Mucosa of descending colon (tissue), 3 donors: ENCODE measurements around the gene RASGRF2. TPM values are rescaled to one million over a fixed set of nuclear protein-coding genes. Genes with fewer than 3 reads are reported as not detected.

ENCODE experiments used
- ATAC-seq: fragments of 200-7000 bp; cut with Tn5 transposase; one replicate; pipeline ENCODE4 v1.9.1; 2020; ENCODE audit warnings: mild to moderate bottlenecking, moderate library complexity
- DNase-seq, 3 donors: peaks; one replicate each; pipeline ENCODE4 v3.0.0-alpha.2; 2020
- H3K36me3 ChIP-seq: fragments of 200-600 bp; one replicate; pipeline ENCODE4 v1.8.0; 2021; ENCODE audit warnings: low read depth, mild to moderate bottlenecking
- H3K4me1 ChIP-seq: fragments of 200-600 bp; one replicate; pipeline ENCODE4 v1.8.0; 2021; ENCODE audit warnings: low read depth, mild to moderate bottlenecking
- H3K4me3 ChIP-seq: fragments of 200-600 bp; one replicate; pipeline ENCODE4 v1.8.0; 2021; ENCODE audit warnings: mild to moderate bottlenecking
- H3K9me3 ChIP-seq: fragments of 200-600 bp; one replicate; pipeline ENCODE4 v1.8.0; 2021; ENCODE audit warnings: mild to moderate bottlenecking
- intact Hi-C, 2 donors: fragments of 100-400 bp; cut with DNase I in 1 of 2; cut with micrococcal nuclease in 1 of 2; formaldehyde crosslinking; loops; one replicate each; pipeline versions ENCODE4 v1.11.0 to v1.11.1; 2022; cut with DNase I, micrococcal nuclease
- total RNA-seq, 3 donors: library from RNA; stranded (reverse); fragmentation: NEBNext Ultra II Directional in 2 of 3; extraction: Animal tissue kit (Norgen Biotek cat#: 25700) in 2 of 3; gene quantifications; one replicate each; pipeline versions ENCODE4 v1.2.1 to v1.2.4, GENCODE V29; 2021 to 2023
- TF ChIP-seq, protein P1 (sequence below): fragments of 200-600 bp; IDR thresholded peaks from one replicate; pipeline ENCODE4 v1.8.0; 2022; ENCODE audit warnings: antibody characterized with exemption, mild to moderate bottlenecking
- donor health status: DM: no; HTN: no; CAD: no; lungs with moderate emphysema.
- donor health status: DM: no; HTN: no; CAD: no.
- donor health status: DM: no; HTN: yes; CAD: no.

Gene RASGRF2
- total RNA-seq, 3 donors from 2014 or later, result 2.0 to 8.0 (median 2.9) TPM

DNA sequence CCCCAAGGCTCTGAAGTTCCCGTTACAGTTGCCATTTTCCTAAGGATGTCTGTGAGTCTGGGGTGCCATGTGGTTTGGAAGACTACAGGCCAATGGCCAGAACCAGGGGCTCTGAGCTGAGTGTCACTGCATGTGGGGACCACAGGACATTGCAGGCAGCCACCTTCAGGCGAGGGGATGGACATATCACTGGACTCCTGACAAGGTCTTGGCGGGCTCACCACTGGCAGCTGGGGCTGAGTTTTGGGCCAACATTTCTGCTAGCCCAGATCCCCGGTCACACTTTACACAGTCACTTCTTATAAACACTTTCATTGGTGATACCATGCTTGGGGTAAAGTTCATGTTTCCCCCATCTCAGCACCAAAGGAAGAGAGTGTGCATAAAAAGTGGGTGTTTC is 109.8 kb downstream of the RASGRF2 start:
- intact Hi-C loops, result no loop called here
- H3K4me1 ChIP-seq, result no peaks in the 10 kb centered on the region
- ATAC-seq, result no peak
- H3K36me3 ChIP-seq, result no peaks in the 10 kb centered on the region
- no peaks in the 10 kb centered on the region for H3K9me3 ChIP-seq
- no peak for DNase-seq
- TF ChIP-seq, protein P1, sequence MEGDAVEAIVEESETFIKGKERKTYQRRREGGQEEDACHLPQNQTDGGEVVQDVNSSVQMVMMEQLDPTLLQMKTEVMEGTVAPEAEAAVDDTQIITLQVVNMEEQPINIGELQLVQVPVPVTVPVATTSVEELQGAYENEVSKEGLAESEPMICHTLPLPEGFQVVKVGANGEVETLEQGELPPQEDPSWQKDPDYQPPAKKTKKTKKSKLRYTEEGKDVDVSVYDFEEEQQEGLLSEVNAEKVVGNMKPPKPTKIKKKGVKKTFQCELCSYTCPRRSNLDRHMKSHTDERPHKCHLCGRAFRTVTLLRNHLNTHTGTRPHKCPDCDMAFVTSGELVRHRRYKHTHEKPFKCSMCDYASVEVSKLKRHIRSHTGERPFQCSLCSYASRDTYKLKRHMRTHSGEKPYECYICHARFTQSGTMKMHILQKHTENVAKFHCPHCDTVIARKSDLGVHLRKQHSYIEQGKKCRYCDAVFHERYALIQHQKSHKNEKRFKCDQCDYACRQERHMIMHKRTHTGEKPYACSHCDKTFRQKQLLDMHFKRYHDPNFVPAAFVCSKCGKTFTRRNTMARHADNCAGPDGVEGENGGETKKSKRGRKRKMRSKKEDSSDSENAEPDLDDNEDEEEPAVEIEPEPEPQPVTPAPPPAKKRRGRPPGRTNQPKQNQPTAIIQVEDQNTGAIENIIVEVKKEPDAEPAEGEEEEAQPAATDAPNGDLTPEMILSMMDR, result no peak
- H3K4me3 ChIP-seq, result no peak overlapping the region

- TF ChIP-seq, protein P1, result no peak
- H3K4me3 ChIP-seq, result no peak overlapping the region
- no peaks in the 10 kb centered on the region for H3K4me1 ChIP-seq
- ATAC-seq (no peak), DNase-seq (no peak)
- no peaks in the 10 kb centered on the region for H3K36me3 ChIP-seq
- H3K9me3 ChIP-seq, result no peaks in the 10 kb centered on the region
- intact Hi-C loops, result no loop called here
These were observed 110.5 kb downstream of the RASGRF2 start for GRCh38 chr5:81070571-81071255.

- Histone ChIP-seq H3K4me1 (no peaks in the 10 kb centered on the region), H3K9me3 (peaks cover 6% of the 10 kb centered on the region), H3K36me3 (no peaks in the 10 kb centered on the region), H3K4me3 (no peak overlapping the region)
- intact Hi-C loops, result no loop called here
- TF ChIP-seq, protein P1, result no peak
- no peak for DNase-seq
- ATAC-seq, result no peak
These were observed 114.9 kb downstream of the RASGRF2 start for GRCh38 chr5:81075041-81075440.

- Histone ChIP-seq H3K9me3 (peaks cover 6% of the 10 kb centered on the region), H3K4me1 (no peaks in the 10 kb centered on the region), H3K36me3 (no peaks in the 10 kb centered on the region), H3K4me3 (no peak overlapping the region)
- intact Hi-C loops, result no loop called here
- no peak for DNase-seq
- ATAC-seq, result no peak
- TF ChIP-seq, protein P1, result no peak
These were observed 116.9 kb downstream of the RASGRF2 start for GRCh38 chr5:81077105-81077504.

- intact Hi-C loops, result no loop called here
- ATAC-seq, result no peak
- no peak for DNase-seq
- TF ChIP-seq, protein P1, result no peak
- no peak overlapping the region for H3K4me3 ChIP-seq
- H3K36me3 ChIP-seq, result no peaks in the 10 kb centered on the region
- H3K4me1 ChIP-seq, result no peaks in the 10 kb centered on the region
- H3K9me3 ChIP-seq, result peaks cover 6% of the 10 kb centered on the region
These were observed 118.8 kb downstream of the RASGRF2 start for GRCh38 chr5:81078930-81079329.
